Measurements from ENCODE around the gene SUV39H2.

Gene SUV39H2

DNA sequence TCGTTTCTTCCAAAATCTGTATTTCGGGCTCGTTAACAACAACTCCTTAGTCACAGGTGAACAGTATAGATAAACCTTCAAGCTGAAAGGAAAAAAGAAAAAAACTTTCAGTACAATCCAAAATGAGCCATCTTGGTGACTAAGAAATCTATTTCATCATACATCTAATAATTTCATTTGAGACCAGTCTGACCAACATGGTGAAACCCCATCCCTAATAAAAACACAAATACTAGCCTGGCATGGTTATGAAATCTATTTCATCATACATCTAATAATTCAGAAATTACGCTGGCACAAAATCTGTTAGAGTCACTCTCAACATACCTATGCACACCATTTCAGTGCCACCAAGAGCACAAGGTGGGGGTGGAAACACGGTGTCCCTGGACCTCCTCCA, 66.4 kb downstream of the SUV39H2 start:
- TF ChIP-seq, protein P1, sequence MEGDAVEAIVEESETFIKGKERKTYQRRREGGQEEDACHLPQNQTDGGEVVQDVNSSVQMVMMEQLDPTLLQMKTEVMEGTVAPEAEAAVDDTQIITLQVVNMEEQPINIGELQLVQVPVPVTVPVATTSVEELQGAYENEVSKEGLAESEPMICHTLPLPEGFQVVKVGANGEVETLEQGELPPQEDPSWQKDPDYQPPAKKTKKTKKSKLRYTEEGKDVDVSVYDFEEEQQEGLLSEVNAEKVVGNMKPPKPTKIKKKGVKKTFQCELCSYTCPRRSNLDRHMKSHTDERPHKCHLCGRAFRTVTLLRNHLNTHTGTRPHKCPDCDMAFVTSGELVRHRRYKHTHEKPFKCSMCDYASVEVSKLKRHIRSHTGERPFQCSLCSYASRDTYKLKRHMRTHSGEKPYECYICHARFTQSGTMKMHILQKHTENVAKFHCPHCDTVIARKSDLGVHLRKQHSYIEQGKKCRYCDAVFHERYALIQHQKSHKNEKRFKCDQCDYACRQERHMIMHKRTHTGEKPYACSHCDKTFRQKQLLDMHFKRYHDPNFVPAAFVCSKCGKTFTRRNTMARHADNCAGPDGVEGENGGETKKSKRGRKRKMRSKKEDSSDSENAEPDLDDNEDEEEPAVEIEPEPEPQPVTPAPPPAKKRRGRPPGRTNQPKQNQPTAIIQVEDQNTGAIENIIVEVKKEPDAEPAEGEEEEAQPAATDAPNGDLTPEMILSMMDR (IDR thresholded peaks at IDR 0.05; ENCODE audit: extremely low read depth, insufficient read depth, missing control alignments): no peak
- in situ Hi-C loops (cut with MboI; ENCODE audit: low pct_unique_long_range_greater_than_20kb, low sequenced_read_pairs, unreplicated experiment): no loop called here
- DNase-seq (ENCODE audit: low spot score): no peak

DNA sequence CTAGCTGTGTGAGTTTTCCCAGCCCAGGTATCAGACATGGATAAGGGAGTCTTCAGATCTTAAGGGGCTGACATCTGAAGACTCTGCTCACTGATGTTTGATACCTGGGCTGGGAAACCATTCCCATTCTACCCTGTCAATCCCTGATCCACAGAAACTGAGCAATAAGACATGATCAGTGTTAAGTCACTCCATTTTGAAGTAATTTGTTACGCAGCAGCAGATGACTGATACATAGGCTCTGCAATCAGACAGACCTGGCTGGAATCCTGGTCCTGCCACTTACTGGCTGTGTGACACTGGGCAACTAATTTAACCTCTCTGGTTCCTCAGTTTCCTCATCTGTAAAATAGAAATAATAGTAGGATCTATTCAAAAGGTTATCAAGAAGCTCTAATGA, 68.6 kb downstream of the SUV39H2 start:
- TF ChIP-seq, protein P1 (IDR thresholded peaks at IDR 0.05; ENCODE audit: extremely low read depth, insufficient read depth, missing control alignments): no peak
- no peak for DNase-seq (ENCODE audit: low spot score)
- in situ Hi-C loops (cut with MboI; ENCODE audit: low pct_unique_long_range_greater_than_20kb, low sequenced_read_pairs, unreplicated experiment): no loop called here

DNA sequence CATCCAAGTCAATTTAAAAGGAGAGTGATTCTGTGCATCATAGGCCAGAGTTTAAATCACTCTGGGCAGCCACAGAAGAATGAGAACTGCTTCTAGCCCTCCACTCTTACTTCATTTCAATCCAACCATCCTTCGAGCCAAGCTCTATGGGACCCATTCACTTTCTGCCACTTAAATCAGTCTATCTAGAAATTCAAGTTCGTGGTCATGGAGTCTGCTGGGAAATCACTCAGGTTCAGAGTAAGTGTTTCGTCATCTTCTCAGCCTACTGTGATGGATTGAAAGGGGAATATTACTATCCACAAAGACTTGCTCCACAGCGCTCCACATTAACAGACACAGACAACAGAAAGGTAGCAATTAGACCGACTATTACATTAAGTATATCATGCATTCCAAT, 70.6 kb downstream of the SUV39H2 start:
- TF ChIP-seq, protein P1 (IDR thresholded peaks at IDR 0.05; ENCODE audit: extremely low read depth, insufficient read depth, missing control alignments): no peak

DNA sequence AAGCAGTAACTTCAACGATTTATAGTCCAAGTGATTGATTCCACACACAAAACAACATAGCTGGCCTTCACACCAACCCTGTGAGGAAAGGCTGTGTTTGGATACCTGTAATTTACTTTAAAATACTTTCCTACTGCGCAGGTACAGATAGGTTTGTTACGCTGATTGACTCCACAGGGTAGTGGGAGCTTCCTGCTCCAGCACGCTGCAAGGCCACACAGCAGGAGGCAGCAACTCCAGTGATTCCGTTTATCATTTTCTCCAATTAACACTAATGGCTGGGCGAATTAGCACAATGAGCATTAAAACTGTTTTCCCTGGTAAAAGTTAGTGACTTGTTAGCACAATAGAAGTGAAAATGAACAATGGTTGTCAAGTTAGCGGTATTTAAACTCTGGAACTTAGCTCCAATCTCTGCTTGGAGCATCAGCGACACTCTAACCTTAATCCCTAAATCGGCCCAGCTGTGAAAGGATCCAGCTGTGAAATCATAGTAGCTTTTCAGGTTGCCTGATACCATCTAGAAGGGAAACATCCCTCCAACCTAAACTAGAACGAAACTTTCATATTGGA, 74.3 kb downstream of the SUV39H2 start:
- in situ Hi-C loops (cut with MboI; ENCODE audit: low pct_unique_long_range_greater_than_20kb, low sequenced_read_pairs, unreplicated experiment): no loop called here
- TF ChIP-seq, protein P1 (IDR thresholded peaks at IDR 0.05; ENCODE audit: extremely low read depth, insufficient read depth, missing control alignments): no peak
- no peak for DNase-seq (ENCODE audit: low spot score)

More for the DNA sequence above, 70.6 kb downstream of the SUV39H2 start:
- no peak for DNase-seq (ENCODE audit: low spot score)
- in situ Hi-C loops (cut with MboI; ENCODE audit: low pct_unique_long_range_greater_than_20kb, low sequenced_read_pairs, unreplicated experiment): no loop called here

DNA sequence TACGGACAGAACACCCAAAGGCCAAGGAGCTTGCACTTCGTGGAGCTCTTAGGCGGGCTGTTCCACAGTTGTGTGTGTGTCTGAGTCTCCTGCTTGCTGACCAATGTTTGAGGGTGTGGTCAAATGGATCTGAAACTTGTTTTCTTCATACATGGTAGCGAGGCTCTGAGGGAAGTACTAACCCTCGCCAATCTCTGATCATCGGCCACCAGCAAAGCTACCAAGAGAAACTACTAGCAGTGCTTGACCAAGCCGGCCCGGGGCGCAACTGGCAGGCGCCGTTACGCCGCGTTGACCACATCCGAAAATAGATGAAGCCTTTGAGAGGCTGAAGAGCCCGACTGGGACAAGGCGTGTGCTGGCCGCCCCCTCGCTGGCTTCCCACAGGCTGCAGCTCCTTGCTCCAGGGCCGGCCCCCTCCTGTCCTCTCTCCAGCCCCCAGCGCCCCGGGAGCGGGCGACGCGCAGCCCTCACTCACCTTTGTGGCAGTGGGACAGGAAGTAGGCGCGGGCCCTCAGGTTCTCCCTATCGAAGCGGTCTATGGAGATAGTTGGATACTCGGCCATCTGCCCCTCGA, 74.8 kb downstream of the SUV39H2 start:
- DNase-seq (ENCODE audit: low spot score): peak; percentile 46
- TF ChIP-seq, protein P1 (IDR thresholded peaks at IDR 0.05; ENCODE audit: extremely low read depth, insufficient read depth, missing control alignments): no peak
- in situ Hi-C loops (cut with MboI; ENCODE audit: low pct_unique_long_range_greater_than_20kb, low sequenced_read_pairs, unreplicated experiment): no loop called here
